GM12878 (cell line): ENCODE data around the gene IGF1R. TPM values are rescaled to one million over a fixed set of nuclear protein-coding genes. Genes with fewer than 3 reads are reported as not detected.

Source experiments
- KDM1A ChIP-seq: fragments of 200-600 bp; sonication (generic); IDR thresholded peaks from 2 replicates; pipeline ENCODE4 v1.6.1; 2016; ENCODE audit warnings: borderline replicate concordance
- NFIC ChIP-seq: IDR thresholded peaks from 2 replicates; pipeline ENCODE4 v1.6.1; 2012; ENCODE audit warnings: low read depth, mild to moderate bottlenecking, inconsistent platforms, low read length, moderate library complexity
- SIX5 ChIP-seq: IDR thresholded peaks from 2 replicates; pipeline ENCODE4 v1.6.1; 2011; ENCODE audit warnings: mild to moderate bottlenecking, low read depth, low read length, moderate library complexity; ENCODE audit not compliant: severe bottlenecking
- ZBTB40 ChIP-seq: fragments of 450-650 bp; IDR thresholded peaks from 2 replicates; pipeline ENCODE4 v1.6.1; 2016; ENCODE audit warnings: mild to moderate bottlenecking, moderate library complexity, borderline replicate concordance
- polyA plus RNA-seq, 11 experiments: library from polyadenylated mRNA; depleted of rRNA in 4 of 11; unstranded in 6 of 11; stranded (reverse) in 5 of 11; fragments of >200 nt; fragmentation: Nextera tagmentation in 4 of 11; fragmentation: Illumina TruSeq in 1 of 11; extraction: Ambion mirVana in 4 of 11; extraction: Trizol in 1 of 11; gene quantifications; 1 replicate in 1 of 11; 2 replicates in 10 of 11; pipeline versions ENCODE4 v1.2.1 to v1.2.3, GENCODE V29; 2011 to 2016; ENCODE audit warnings: inconsistent platforms in 2 of 11, missing spikeins in 2 of 11, low read depth in 1 of 11
- total RNA-seq, 4 experiments: library from RNA; depleted of rRNA in 3 of 4; stranded (reverse); fragments of >200 nt in 3 of 4; fragmentation: Illumina TruSeq in 1 of 4; extraction: Trizol in 1 of 4; gene quantifications; 2 replicates each; pipeline versions ENCODE4 v1.2.1 to v1.2.3, GENCODE V29; 2013 to 2021
- TF ChIP-seq, protein P1 (sequence below): fragments of 450-650 bp; IDR thresholded peaks from 2 replicates; pipeline ENCODE4 v1.6.1; 2017; ENCODE audit warnings: mild to moderate bottlenecking, low read depth, inconsistent platforms; ENCODE audit not compliant: poor library complexity, severe bottlenecking
- TF ChIP-seq, protein P2 (sequence below): fragments of 450-650 bp; IDR thresholded peaks from 2 replicates; pipeline ENCODE4 v1.6.1; 2017; ENCODE audit warnings: low read depth, mild to moderate bottlenecking, moderate library complexity
- TF ChIP-seq, protein P3 (sequence below): fragments of 450-650 bp; IDR thresholded peaks from 2 replicates; pipeline ENCODE4 v1.6.1; 2016; ENCODE audit warnings: mild to moderate bottlenecking
- TF ChIP-seq, protein P4 (sequence below): IDR thresholded peaks from 2 replicates; pipeline ENCODE4 v1.6.1; 2011; ENCODE audit warnings: borderline replicate concordance, low read depth, mild to moderate bottlenecking, moderate library complexity, mixed read lengths, low read length; ENCODE audit not compliant: insufficient read depth; ENCODE audit errors: extremely low read length

Gene IGF1R
- total and polyA plus RNA-seq, 10 of the 15 experiments (the other 5 are each of a cell fraction or from before 2014, with no cell fraction given): 0.03 to 2.7 (median 0.66) TPM

DNA sequence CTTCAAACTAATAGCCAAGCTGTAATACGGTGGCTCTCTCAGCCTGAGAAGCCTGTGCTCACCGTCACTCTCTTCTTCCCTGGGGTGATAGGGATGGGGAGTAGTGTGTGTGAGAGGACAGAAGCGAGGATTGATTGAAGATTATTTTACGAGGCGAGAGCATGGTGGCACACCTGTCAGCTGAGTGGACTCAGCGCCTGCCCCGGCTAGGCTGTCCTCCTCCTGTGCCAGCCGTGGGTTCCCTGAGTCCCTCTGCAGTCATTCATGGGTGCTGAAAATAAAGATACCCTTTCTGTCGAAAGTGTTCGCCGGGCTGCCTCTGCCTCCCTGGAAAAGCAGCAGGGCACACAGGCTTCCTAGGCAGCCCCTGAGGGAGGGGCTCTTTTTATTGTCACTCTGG lies 235.1 kb downstream of the IGF1R start (continued):
- TF ChIP-seq, protein P1, sequence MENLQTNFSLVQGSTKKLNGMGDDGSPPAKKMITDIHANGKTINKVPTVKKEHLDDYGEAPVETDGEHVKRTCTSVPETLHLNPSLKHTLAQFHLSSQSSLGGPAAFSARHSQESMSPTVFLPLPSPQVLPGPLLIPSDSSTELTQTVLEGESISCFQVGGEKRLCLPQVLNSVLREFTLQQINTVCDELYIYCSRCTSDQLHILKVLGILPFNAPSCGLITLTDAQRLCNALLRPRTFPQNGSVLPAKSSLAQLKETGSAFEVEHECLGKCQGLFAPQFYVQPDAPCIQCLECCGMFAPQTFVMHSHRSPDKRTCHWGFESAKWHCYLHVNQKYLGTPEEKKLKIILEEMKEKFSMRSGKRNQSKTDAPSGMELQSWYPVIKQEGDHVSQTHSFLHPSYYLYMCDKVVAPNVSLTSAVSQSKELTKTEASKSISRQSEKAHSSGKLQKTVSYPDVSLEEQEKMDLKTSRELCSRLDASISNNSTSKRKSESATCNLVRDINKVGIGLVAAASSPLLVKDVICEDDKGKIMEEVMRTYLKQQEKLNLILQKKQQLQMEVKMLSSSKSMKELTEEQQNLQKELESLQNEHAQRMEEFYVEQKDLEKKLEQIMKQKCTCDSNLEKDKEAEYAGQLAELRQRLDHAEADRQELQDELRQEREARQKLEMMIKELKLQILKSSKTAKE: no peak
- no peak for TF ChIP-seq KDM1A
- TF ChIP-seq, protein P2, sequence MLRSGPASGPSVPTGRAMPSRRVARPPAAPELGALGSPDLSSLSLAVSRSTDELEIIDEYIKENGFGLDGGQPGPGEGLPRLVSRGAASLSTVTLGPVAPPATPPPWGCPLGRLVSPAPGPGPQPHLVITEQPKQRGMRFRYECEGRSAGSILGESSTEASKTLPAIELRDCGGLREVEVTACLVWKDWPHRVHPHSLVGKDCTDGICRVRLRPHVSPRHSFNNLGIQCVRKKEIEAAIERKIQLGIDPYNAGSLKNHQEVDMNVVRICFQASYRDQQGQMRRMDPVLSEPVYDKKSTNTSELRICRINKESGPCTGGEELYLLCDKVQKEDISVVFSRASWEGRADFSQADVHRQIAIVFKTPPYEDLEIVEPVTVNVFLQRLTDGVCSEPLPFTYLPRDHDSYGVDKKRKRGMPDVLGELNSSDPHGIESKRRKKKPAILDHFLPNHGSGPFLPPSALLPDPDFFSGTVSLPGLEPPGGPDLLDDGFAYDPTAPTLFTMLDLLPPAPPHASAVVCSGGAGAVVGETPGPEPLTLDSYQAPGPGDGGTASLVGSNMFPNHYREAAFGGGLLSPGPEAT: no peak
- TF ChIP-seq, protein P3, sequence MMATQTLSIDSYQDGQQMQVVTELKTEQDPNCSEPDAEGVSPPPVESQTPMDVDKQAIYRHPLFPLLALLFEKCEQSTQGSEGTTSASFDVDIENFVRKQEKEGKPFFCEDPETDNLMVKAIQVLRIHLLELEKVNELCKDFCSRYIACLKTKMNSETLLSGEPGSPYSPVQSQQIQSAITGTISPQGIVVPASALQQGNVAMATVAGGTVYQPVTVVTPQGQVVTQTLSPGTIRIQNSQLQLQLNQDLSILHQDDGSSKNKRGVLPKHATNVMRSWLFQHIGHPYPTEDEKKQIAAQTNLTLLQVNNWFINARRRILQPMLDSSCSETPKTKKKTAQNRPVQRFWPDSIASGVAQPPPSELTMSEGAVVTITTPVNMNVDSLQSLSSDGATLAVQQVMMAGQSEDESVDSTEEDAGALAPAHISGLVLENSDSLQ: no peak
- TF ChIP-seq SIX5: no peak
- TF ChIP-seq ZBTB40: no peak
- TF ChIP-seq NFIC: no peak
- TF ChIP-seq, protein P4, sequence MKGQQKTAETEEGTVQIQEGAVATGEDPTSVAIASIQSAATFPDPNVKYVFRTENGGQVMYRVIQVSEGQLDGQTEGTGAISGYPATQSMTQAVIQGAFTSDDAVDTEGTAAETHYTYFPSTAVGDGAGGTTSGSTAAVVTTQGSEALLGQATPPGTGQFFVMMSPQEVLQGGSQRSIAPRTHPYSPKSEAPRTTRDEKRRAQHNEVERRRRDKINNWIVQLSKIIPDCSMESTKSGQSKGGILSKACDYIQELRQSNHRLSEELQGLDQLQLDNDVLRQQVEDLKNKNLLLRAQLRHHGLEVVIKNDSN: no peak
